GM18502 (cell line): Measurements from ENCODE around the gene CNOT1.

Experiments used
- ATAC-seq: cut with Tn5 transposase; IDR thresholded peaks from one replicate; pipeline ENCODE4 v1.9.1; 2021; ENCODE audit warnings: mild to moderate bottlenecking; ENCODE audit not compliant: unreplicated experiment, poor library complexity

The CNOT1 gene

GRCh38 chr16:58530179-58530578 is 99.4 kb downstream of the CNOT1 start:
- ATAC-seq = no peak

GRCh38 chr16:58519707-58520106 is 109.9 kb downstream of the CNOT1 start:
- no peak for ATAC-seq

GRCh38 chr16:58518980-58519368 is 110.7 kb downstream of the CNOT1 start:
- no peak for ATAC-seq

- peak; percentile 55 for ATAC-seq
Observed at GRCh38 chr16:58518083-58518979, 111.3 kb downstream of the CNOT1 start.

GRCh38 chr16:58516768-58517107 is 112.9 kb downstream of the CNOT1 start:
- ATAC-seq = no peak

GRCh38 chr16:58515871-58516767 is 113.5 kb downstream of the CNOT1 start:
- peak; percentile 31 for ATAC-seq

GRCh38 chr16:58515125-58515870 is 114.3 kb downstream of the CNOT1 start, which contains the start of gene SETD6:
SETD6 (plus strand) TSS chr16:58515517; CDS start chr16:58515538, 21 bp downstream.
- peak; percentile 71 for ATAC-seq

GRCh38 chr16:58513874-58514273 is 115.8 kb downstream of the CNOT1 start:
- no peak for ATAC-seq

- ATAC-seq = peak; percentile 38
Observed at GRCh38 chr16:58511933-58512815, 117.5 kb downstream of the CNOT1 start.

- ATAC-seq = no peak
Observed at GRCh38 chr16:58510776-58511628, 118.6 kb downstream of the CNOT1 start.

GRCh38 chr16:58510097-58510775 is 119.4 kb downstream of the CNOT1 start:
- ATAC-seq = no peak

- no peak for ATAC-seq
Observed at GRCh38 chr16:58509256-58510096, 120.2 kb downstream of the CNOT1 start.

- no peak for ATAC-seq
Observed at GRCh38 chr16:58508671-58509251, 120.9 kb downstream of the CNOT1 start.

- no peak for ATAC-seq
Observed at GRCh38 chr16:58507963-58508670, 121.5 kb downstream of the CNOT1 start.

- no peak for ATAC-seq
Observed at GRCh38 chr16:58507195-58507962, 122.2 kb downstream of the CNOT1 start.
